CD4-positive, alpha-beta memory T cell (primary cell): ENCODE results near the gene DNAAF8. TPM values are rescaled to one million over a fixed set of nuclear protein-coding genes. Genes with fewer than 3 reads are reported as not detected.

Experiments used
- CTCF ChIA-PET: fragments of 350-600 bp; sonication (Branson Sonifier 250); formaldehyde crosslinking; loops from one replicate; lab custom pipeline; 2021; ENCODE audit warnings: inconsistent platforms; ENCODE audit not compliant: partially characterized antibody; lab: Charles Lee
- POLR2A ChIA-PET: fragments of 350-600 bp; sonication (Branson Sonifier 250); formaldehyde crosslinking; loops from one replicate; lab custom pipeline; 2021; ENCODE audit not compliant: partially characterized antibody; lab: Charles Lee
- DNase-seq, 5 donors: peaks; one replicate each; pipeline versions ENCODE4 v3.0.0 to v3.0.0-alpha.2; 2020 to 2022; ENCODE audit warnings: mixed read lengths in 1 of 5
- H3K27ac ChIP-seq: one replicate; pipeline ENCODE4 v1.7.0; 2013; ENCODE audit warnings: low read depth, low read length
- H3K27me3 ChIP-seq: 2 replicates; pipeline ENCODE4 v1.7.0; 2013; ENCODE audit warnings: mild to moderate bottlenecking, low read length, moderate library complexity; ENCODE audit not compliant: insufficient read depth
- H3K36me3 ChIP-seq: 2 replicates; pipeline ENCODE4 v1.7.0; 2013; ENCODE audit warnings: mild to moderate bottlenecking, low read length, moderate library complexity; ENCODE audit not compliant: insufficient read depth
- H3K4me1 ChIP-seq: 2 replicates; pipeline ENCODE4 v1.7.0; 2013; ENCODE audit warnings: mild to moderate bottlenecking, low read length, moderate library complexity; ENCODE audit not compliant: insufficient read depth
- H3K4me3 ChIP-seq, 2 donors: one replicate each; pipeline ENCODE4 v1.7.0; 2013; ENCODE audit warnings: low read length in 2 of 2, mild to moderate bottlenecking in 1 of 2
- H3K9me3 ChIP-seq, 2 donors: one replicate each; pipeline ENCODE4 v1.7.0; 2013; ENCODE audit warnings: low read length in 2 of 2, control low read depth in 1 of 2; ENCODE audit not compliant: control insufficient read depth in 1 of 2
- H3K27ac Mint-ChIP-seq, 7 donors: one replicate each; pipeline ENCODE4 v1.8.0; 2020 to 2021; ENCODE audit warnings: mixed read lengths in 7 of 7, mild to moderate bottlenecking in 6 of 7, inconsistent platforms in 3 of 7, moderate library complexity in 3 of 7
- H3K27me3 Mint-ChIP-seq, 2 donors: one replicate each; pipeline ENCODE4 v1.8.0; 2020 to 2021; ENCODE audit warnings: mixed read lengths in 2 of 2
- H3K36me3 Mint-ChIP-seq, 2 donors: one replicate each; pipeline ENCODE4 v1.8.0; 2020 to 2021; ENCODE audit warnings: mixed read lengths in 2 of 2, inconsistent platforms in 1 of 2, mild to moderate bottlenecking in 1 of 2
- H3K4me1 Mint-ChIP-seq, 4 donors: one replicate each; pipeline ENCODE4 v1.8.0; 2020 to 2021; ENCODE audit warnings: mixed read lengths in 4 of 4, mild to moderate bottlenecking in 1 of 4
- H3K4me3 Mint-ChIP-seq, 8 donors: one replicate each; pipeline ENCODE4 v1.8.0; 2020 to 2021; ENCODE audit warnings: mixed read lengths in 8 of 8, mild to moderate bottlenecking in 7 of 8, moderate library complexity in 6 of 8, inconsistent platforms in 3 of 8
- H3K9me3 Mint-ChIP-seq, 8 donors: one replicate each; pipeline ENCODE4 v1.8.0; 2020 to 2021; ENCODE audit warnings: mixed read lengths in 8 of 8, mild to moderate bottlenecking in 5 of 8, inconsistent platforms in 3 of 8, moderate library complexity in 1 of 8
- intact Hi-C: fragments of 100-400 bp; cut with micrococcal nuclease; formaldehyde crosslinking; loops from one replicate; pipeline ENCODE4 v1.15.1; 2023
- polyA plus RNA-seq, 2 donors: library from polyadenylated mRNA; unstranded; fragments of 300-500 nt; fragmentation: Illumina TruSeq; gene quantifications; one replicate each; pipeline ENCODE4 v1.2.3, GENCODE V29; 2021
- total RNA-seq, 2 experiments: library from RNA; stranded (reverse); gene quantifications; one replicate each; pipeline ENCODE4 v1.2.3, GENCODE V29; 2021

DNAAF8 gene
- total and polyA plus RNA-seq, 4 experiments from 2014 or later, result 0.11 to 0.64 (median 0.12) TPM; not detected in 1

DNA sequence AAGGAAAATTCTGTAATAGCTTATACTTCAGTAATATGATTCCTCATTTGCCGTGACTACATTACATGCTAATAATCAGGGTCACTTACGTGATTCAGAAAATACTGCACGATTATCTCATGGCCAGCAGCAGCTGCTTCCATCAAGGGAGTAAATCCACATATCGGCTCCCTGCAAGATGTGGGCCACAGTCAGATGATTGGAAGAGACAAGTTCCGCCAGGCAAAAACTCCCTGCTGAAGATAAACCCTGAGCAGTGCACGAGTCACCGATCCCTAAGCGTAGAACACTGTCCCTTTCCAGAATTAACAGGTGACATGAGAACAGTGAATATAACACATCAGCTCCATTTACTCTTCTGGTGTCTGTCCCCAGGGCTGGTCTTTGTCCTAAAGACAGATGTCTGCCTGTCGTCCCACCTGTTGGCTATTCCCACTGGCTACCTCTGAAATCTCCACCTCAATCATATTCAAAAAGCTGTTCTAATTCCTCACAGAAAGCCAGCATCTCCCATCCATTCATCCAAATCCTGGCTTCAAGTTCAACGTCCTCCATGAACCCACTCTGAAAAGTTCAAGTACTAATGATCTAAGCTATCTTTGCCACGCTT, 9.6 kb upstream of the DNAAF8 start:
- CTCF ChIA-PET, result no interaction called here
- Mint-ChIP-seq H3K4me1 (no peaks in the 10 kb centered on the region), H3K36me3 (peaks cover 10 to 40% of the 10 kb centered on the region in 2 donors), H3K4me3 (no peak overlapping the region), H3K27ac (peak overlapping the region in 3 of 7 donors; percentile 36 to 61 (median 49)), H3K27me3 (no peaks in the 10 kb centered on the region), H3K9me3 (no peaks in the 10 kb centered on the region)
- peaks cover 15% of the 10 kb centered on the region for H3K36me3 ChIP-seq
- DNase-seq, result no peak
- H3K4me1 ChIP-seq, result no peaks in the 10 kb centered on the region
- no peaks in the 10 kb centered on the region for H3K27me3 ChIP-seq
- POLR2A ChIA-PET, result interaction anchor here (2.8 kb wide), 1 partner anchor 9 kb away, joined by 12 read pairs; the partner anchor contains the start of genes ANKS3 and DNAAF8
- no peak overlapping the region for H3K4me3 ChIP-seq
- H3K27ac ChIP-seq, result no peak overlapping the region
- H3K9me3 ChIP-seq, result no peaks in the 10 kb centered on the region
- intact Hi-C loops, result no loop called here

DNA sequence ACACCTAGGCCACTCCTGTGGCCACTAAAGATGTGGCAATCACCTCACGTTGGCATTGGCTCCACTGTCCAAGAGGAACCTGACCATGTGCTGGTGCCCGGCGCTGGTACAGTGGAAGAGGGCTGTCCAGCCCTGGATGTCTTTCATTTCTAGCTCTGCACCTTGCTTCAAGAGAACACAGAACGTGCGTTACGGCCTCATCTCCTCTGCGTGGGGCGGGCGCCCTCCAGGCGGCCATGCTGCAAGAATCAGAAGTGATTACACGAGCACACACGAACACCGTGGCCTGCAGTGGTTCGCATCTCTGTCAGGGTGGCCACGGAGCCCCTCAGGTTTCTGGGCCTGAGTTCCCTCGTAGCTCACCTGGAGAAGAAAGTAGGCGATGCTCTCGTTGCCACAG, 7.7 kb upstream of the DNAAF8 start:
- ChIA-PET CTCF (no interaction called here), POLR2A (interaction anchor here (2.8 kb wide), 1 partner anchor 7 kb away, joined by 12 read pairs; the partner anchor contains the start of genes ANKS3 and DNAAF8)
- peaks cover 2 to 4% (median 3%) of the 10 kb centered on the region in 4 donors for H3K4me1 Mint-ChIP-seq
- H3K36me3 Mint-ChIP-seq, result peaks cover 10 to 46% of the 10 kb centered on the region in 2 donors
- intact Hi-C loops, result no loop called here
- no peak for DNase-seq
- no peaks in the 10 kb centered on the region for H3K27me3 Mint-ChIP-seq
- H3K4me1 ChIP-seq, result no peaks in the 10 kb centered on the region
- H3K9me3 ChIP-seq, result no peaks in the 10 kb centered on the region
- peaks cover 15% of the 10 kb centered on the region for H3K36me3 ChIP-seq
- H3K27me3 ChIP-seq, result no peaks in the 10 kb centered on the region
- H3K27ac Mint-ChIP-seq, result no peak overlapping the region
- no peaks in the 10 kb centered on the region for H3K9me3 Mint-ChIP-seq
- no peak overlapping the region for H3K27ac ChIP-seq
- H3K4me3 Mint-ChIP-seq, result no peak overlapping the region
- H3K4me3 ChIP-seq, result no peak overlapping the region

DNA sequence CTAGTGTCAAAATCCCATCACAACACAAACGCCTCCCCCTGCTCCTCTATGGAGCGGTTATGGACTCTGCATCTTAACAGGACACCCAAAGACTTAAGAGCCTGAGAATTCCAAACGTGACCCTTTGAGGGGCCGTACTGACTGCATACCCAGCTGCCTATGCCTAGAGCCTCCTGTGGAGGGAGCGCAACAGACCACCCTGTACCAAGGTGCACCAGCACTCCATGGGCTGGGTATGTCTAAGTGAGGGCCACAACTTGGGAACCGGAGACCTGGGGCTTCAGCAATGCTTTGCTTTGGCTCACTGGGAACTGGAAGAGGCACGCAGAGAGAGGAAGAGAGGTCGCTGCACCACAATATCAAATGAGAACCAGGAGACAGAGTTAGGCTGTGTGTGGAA, 5.7 kb upstream of the DNAAF8 start:
- Mint-ChIP-seq H3K4me3 (no peak overlapping the region), H3K27ac (peak overlapping the region in 2 of 7 donors; percentile 61 to 88), H3K9me3 (no peaks in the 10 kb centered on the region), H3K4me1 (peaks cover 8 to 16% (median 11%) of the 10 kb centered on the region in 4 donors), H3K36me3 (peaks cover 5 to 39% of the 10 kb centered on the region in 2 donors), H3K27me3 (no peaks in the 10 kb centered on the region)
- ChIA-PET CTCF (no interaction called here), POLR2A (no interaction called here)
- no peak overlapping the region for H3K4me3 ChIP-seq
- no peak for DNase-seq
- H3K9me3 ChIP-seq, result no peaks in the 10 kb centered on the region
- H3K27me3 ChIP-seq, result no peaks in the 10 kb centered on the region
- peaks cover 6% of the 10 kb centered on the region for H3K4me1 ChIP-seq
- no peak overlapping the region for H3K27ac ChIP-seq
- intact Hi-C loops, result no loop called here
- H3K36me3 ChIP-seq, result peaks cover 15% of the 10 kb centered on the region

DNA sequence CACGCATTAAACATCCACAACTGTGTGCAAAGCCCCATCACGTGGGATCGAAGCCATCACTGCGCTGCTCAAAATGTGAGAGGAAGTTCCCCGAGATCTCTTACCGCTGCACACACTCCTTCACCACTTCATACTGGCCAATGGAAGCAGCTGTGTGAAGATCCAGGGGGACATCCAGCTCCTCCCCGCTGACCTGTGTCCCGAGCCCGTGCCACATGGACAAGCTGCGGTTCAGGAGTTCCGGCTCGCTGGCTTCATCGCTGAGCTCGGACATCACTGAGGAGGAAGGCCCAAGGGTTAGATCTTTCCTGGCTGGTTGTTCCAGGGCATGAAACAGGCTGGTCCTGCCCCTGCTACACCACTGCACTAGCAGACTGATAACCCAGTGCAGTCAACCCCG, 4.5 kb upstream of the DNAAF8 start:
- CTCF ChIA-PET, result no interaction called here

DNA sequence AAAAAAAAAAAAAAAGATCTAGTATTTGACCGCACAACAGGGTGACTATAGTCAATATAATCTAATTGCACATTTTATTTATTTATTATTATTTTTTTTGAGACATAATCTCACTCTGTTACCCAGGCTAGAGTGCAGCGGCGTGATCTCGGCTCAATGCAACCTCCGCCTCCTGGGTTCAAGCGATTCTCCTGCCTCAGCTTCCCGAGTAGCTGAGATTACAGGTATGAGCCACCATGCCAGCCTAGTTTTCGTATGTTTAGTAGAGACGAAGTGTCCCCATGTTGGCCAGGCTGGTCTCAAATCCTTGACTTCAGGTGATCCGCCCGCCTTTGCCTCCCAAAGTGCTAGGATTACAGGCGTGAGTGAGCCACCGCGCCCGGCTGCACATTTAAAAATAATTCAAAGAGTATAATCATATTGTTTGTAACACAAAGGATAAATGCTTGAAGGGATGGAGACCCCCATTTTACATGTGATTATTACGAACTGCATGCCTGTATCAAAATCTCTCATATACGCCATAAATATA, 1.1 kb upstream of the DNAAF8 start:
- Mint-ChIP-seq H3K27ac (peak overlapping the region in 6 of 7 donors; percentile 48 to 93 (median 76)), H3K4me3 (peak overlapping the region; percentile 85 to 92 (median 90)), H3K9me3 (no peaks in the 10 kb centered on the region), H3K4me1 (peaks cover 11 to 30% (median 21%) of the 10 kb centered on the region in 4 donors), H3K27me3 (no peaks in the 10 kb centered on the region), H3K36me3 (peaks cover 5 to 25% of the 10 kb centered on the region in 2 donors)
- H3K4me1 ChIP-seq, result peaks cover 15% of the 10 kb centered on the region
- H3K4me3 ChIP-seq, result peak overlapping the region; percentile 88 to 99
- peaks cover 9% of the 10 kb centered on the region for H3K36me3 ChIP-seq
- ChIA-PET CTCF (interaction anchor here (1.2 to 2.7 kb wide), 3 partner anchors 82 to 117 kb away, joined by 3 to 17 read pairs (median 7); partner anchors contain the start of gene MGRN1), POLR2A (interaction anchor here (1.0 to 2.9 kb wide), 11 partner anchors 8 to 460 kb away, joined by 3 to 72 read pairs (median 12); partner anchors contain the start of genes GLYR1, NUDT16L1, ROGDI and UBN1)
- no peaks in the 10 kb centered on the region for H3K27me3 ChIP-seq
- DNase-seq, result no peak
- peak overlapping the region; percentile 76 for H3K27ac ChIP-seq
- intact Hi-C loops, result no loop called here
- H3K9me3 ChIP-seq, result no peaks in the 10 kb centered on the region

More for the DNA sequence above, 4.5 kb upstream of the DNAAF8 start:
- H3K4me3 Mint-ChIP-seq, result no peak overlapping the region
- H3K36me3 Mint-ChIP-seq, result peaks cover 5 to 39% of the 10 kb centered on the region in 2 donors
- no peak overlapping the region for H3K4me3 ChIP-seq
- POLR2A ChIA-PET, result no interaction called here
- no peak for DNase-seq
- H3K27ac Mint-ChIP-seq, result no peak overlapping the region
- H3K36me3 ChIP-seq, result peaks cover 15% of the 10 kb centered on the region
- no peaks in the 10 kb centered on the region for H3K9me3 Mint-ChIP-seq
- intact Hi-C loops, result no loop called here
- no peaks in the 10 kb centered on the region for H3K9me3 ChIP-seq
- H3K27me3 Mint-ChIP-seq, result no peaks in the 10 kb centered on the region
- H3K27me3 ChIP-seq, result no peaks in the 10 kb centered on the region
- H3K27ac ChIP-seq, result no peak overlapping the region
- H3K4me1 ChIP-seq, result peaks cover 8% of the 10 kb centered on the region
- peaks cover 9 to 24% (median 15%) of the 10 kb centered on the region in 4 donors for H3K4me1 Mint-ChIP-seq

DNA sequence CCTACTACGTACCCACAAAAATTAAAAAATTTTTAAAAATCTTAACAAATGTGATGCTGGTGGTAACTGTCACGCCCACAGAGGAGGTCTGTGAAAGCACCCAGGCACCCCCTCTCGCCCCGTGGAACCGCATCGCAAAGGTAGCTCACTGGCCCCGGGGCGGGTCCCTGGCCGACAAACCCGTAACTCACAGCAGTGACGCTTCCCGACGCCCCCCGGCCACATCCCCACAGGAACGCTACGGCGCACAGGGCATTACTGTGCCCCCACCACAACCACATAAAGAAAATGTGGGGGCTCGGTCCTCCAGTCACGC, 632 bp upstream of the DNAAF8 start:
- Mint-ChIP-seq H3K27ac (peak overlapping the region; percentile 10 to 93 (median 69)), H3K4me3 (peak overlapping the region; percentile 85 to 92 (median 90)), H3K4me1 (peaks cover 11 to 30% (median 21%) of the 10 kb centered on the region in 4 donors), H3K9me3 (no peaks in the 10 kb centered on the region), H3K36me3 (peaks cover 4 to 22% of the 10 kb centered on the region in 2 donors), H3K27me3 (no peaks in the 10 kb centered on the region)
- ChIA-PET POLR2A (interaction anchor here (0.8 to 2.9 kb wide), 22 partner anchors 9 to 460 kb away, joined by 3 to 72 read pairs (median 7); partner anchors contain the start of genes GLYR1, NAGPA, NUDT16L1 and ROGDI), CTCF (interaction anchor here (1.2 to 2.7 kb wide), 4 partner anchors 81 to 118 kb away, joined by 3 to 17 read pairs (median 5); partner anchors contain the start of gene MGRN1)
- intact Hi-C loops, result loop anchor here (1.0 to 2.0 kb wide), 8 partner anchors 34 to 300 kb away; partner anchors contain the start of genes GLYR1, MGRN1, NAGPA and NUDT16L1
- peak overlapping the region; percentile 76 for H3K27ac ChIP-seq
- no peaks in the 10 kb centered on the region for H3K27me3 ChIP-seq
- H3K4me1 ChIP-seq, result peaks cover 15% of the 10 kb centered on the region
- H3K36me3 ChIP-seq, result peaks cover 4% of the 10 kb centered on the region
- peak overlapping the region; percentile 88 to 99 for H3K4me3 ChIP-seq
- H3K9me3 ChIP-seq, result no peaks in the 10 kb centered on the region
- DNase-seq, result peak in 1 of 5 donors; percentile 62
